Stimulated activated CD4-positive, alpha-beta T cell treated with anti-CD3 and anti-CD28 coated beads, Interleukin-1b, Interleukin-23, amount 100 ng/mL, for 24 hours (primary cell): ENCODE data around the gene CRACR2B.
A peak's percentile ranks its signal among the peaks of the same experiment; 100 is the strongest.

Experiments
- DNase-seq, 4 experiments: peaks; one replicate each; pipeline ENCODE4 v3.0.0-alpha.2; 2020; ENCODE audit warnings: low read depth in 4 of 4, low spot score in 1 of 4

CRACR2B gene

DNA sequence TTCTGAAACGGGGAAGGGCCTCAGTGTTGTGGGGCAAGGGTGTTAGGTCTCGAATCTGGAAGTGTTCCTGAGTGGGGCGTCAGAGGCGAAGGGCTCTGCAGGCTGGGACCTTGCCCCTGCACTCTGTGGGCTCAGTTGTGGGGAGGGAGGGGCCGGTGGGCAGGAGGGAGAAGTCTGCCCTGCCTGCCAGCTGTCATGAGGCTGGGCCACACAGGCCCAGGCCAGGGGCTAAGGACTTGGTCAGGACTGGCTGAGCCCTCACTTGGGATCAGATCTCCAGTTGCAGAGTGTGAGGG, at the start of gene CRACR2B:
TSS of gene CRACR2B (plus strand) at position 23 of the 296 bp plus-strand sequence. CDS start 689 bp downstream, outside the sequence.
- no peak for DNase-seq

DNA sequence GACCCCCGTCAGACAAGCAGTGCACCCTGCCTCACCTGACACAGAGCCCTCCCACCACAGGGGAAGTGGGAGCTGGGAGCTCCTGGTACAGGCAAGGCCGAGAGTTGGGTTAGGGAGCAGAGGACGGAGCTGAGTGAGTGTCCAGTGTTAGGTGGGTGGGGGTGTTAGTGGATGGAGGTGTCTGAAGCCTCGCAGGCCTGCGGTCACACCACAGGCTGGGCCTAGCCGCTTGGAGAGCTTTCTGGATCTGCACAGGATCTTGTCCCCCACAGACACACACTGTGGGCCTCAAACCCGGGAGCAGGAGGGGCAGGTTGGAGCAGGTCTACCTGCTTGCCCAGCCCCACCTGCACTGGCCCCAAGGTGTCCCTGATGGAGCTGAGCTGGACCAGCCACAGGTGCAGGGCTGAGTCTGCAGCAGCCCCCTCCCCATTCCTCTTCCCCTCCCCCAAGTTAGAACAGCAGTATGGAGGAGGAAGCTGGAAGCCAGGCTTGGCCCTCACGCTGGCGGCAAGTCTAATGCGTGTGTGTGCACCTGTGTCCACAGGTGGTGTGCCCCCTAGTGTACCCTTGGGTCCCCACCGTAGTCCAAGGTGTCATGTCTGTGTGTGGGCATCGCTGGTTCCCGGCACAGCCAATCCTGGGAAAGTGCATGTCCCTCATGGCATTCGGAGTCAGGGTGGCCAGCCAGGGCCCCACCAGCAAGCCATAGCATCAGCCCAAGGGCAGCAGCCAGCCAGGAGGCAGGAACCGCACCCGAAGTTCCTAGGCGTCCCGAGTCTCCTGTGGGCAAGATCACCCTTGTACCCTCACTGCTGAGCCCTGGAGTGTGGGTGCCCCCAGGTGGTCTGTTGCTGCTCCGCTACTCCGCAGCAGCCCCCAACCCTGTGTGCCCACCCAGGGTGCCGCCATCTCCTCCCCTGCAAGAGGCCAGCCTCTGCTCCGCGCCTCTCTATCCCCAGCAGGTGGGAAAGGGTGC, 48.5 kb upstream of the CRACR2B start:
- DNase-seq, result no peak

DNA sequence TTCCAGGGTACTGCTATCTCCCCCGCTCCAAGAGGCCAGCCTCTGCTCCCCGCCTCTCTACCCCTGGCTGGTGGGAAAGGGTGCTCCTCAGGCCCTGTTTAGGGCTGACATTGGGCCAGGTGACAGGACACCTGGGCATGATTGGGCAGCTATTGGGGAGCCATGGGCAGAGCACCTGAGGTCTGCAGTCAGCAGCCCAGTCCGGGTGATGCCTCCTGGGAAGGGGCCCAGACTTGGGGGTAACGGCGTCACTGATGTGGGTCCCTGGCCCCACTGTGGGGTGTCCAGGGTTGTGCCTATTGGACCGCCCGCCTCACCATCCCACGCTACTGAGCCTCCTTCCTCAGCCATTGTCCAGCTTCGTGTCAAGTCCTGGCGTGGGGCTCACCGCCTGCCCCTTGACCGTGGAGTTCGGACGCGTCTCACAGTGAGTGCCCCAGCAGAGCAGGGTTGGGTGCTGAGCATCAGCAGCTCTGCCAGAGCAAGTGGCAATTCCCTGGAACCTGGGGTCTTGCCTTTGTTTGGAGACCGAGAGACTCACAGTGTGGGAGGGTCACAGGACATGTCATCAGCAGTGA, 47.7 kb upstream of the CRACR2B start:
- no peak for DNase-seq

DNA sequence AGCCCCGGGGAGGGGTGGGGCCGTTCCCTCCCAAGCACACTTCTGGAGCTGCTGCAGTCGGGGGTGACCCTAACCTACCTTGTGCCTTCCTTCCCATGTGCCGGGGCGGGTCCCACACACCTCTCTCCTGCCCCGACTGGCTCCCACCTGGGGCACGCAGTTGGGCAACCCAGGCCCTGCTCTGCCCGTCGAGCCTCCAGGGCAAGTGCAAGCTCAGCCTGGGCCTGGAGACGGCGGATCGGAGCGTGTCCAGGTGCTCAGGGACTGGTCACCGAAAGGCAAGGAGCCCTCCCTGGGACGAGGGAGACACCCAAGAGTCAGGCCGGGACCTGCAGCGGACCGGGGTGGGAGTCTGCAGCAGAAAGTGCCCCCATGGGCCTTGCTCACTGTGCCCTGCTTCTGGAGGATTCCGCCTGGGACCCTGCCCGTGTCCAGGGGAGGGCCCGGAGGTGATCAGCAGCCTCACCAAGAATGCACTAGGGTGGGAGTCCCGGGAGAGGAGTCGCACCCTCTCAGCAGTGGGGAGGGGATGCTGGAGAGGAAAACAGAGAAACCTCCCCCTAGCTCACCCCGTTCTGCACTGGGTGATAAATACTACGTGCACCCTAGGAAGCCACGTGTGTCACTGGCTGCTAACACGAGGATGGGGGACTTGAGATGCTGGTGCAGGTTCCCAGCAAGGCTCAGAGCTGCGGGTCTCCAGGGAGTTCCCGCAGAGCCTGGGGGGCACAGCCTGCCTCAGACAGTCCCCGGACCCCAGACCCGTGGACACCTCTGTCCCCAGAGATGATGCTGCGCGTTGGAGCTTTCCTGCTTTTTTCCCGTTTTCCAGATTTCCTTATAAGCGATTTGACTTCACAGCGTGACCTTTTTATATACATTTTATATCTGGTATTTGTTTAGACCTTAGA, 45.2 kb upstream of the CRACR2B start:
- no peak for DNase-seq

DNA sequence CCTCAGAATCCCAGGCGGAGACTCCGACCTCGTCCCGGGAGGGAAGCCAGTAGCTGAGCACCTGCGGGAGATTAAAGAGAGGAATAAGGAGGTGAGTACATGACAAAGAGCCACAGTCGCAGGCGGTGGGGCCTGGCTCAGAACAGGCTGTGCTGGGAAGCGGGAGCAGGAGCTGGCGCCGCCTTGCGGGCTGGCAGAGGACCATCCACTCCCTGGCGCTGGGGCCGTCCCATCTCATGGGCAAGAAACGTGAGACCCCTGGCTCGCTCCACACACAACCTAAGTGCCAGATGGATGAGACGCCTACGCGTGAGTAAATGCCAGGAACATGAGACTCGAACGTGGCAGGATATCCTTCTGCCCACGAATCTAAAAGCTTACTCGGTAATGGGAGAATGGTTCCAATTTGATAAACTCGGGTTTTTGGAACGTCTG, 44.1 kb upstream of the CRACR2B start:
- no peak for DNase-seq

DNA sequence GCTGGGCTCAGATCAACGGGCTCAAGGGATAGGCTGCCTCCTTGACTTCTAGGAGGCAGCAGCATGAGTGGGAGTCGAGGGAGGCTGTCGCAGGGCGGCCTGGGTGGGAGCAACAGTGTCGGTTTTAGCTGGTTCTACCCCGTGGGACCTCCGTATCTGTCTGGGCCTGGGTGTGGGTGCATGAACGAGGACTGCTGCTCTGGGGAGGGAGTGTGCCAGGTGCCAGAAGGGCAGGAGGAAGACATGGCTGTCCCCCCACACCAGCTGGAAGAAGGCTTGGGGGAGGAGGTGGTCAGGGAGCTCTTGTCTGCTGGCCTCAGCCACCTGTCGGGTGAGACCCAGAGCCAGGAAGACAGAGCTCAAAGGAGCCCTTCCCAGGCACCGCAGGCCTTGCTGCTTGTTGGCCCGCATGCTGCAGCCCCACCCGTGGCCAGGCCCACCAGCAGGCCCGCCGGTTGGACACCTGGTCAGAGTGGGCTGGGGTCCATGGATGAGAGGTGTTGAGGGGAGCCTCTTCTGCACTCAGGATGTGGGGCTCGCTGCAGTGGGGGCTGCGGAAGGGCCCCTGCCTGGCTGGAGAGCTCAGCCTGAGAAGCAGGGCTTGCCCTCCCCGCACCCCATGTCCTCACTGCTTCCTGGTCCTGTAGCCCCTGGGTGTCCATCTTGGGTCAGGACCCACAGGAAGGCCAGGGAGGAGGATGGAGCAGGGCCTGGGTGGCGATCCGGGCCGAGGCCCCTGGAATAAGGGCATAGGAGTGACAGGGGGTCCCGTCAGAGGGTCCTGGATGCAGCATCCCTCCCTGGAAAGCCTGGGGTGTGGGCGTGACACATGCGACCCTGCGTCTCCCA, 41.3 kb upstream of the CRACR2B start:
- no peak for DNase-seq

DNA sequence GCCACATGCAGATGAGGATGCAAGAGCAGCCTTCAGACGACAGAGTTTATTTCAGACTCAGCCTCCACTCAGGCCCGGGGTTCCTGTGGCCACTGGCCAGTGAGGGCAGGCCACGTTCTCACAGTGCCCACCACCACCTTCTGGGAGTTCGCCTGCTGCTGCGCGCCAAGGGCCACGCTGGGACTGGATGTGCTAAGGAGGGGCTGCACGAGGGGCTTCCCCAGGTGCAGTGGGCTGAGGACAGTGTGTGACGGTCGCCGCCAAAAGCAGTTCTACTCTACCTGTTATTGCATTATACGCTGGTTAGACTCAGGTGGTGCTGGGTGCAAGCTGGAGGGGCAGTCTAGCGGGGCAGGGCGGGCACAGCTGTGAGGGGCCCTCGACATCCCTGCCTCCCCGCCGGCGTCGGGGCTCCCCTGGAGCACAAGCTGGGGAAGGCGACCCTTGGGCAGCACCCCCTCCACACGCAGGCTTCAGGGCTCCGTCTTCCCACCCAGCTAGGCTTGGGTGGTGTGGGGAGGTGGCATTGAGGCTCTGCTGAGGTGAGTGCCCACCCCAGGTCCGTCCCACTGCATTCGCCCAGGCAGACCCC, 40.5 kb upstream of the CRACR2B start:
- DNase-seq, result no peak

DNA sequence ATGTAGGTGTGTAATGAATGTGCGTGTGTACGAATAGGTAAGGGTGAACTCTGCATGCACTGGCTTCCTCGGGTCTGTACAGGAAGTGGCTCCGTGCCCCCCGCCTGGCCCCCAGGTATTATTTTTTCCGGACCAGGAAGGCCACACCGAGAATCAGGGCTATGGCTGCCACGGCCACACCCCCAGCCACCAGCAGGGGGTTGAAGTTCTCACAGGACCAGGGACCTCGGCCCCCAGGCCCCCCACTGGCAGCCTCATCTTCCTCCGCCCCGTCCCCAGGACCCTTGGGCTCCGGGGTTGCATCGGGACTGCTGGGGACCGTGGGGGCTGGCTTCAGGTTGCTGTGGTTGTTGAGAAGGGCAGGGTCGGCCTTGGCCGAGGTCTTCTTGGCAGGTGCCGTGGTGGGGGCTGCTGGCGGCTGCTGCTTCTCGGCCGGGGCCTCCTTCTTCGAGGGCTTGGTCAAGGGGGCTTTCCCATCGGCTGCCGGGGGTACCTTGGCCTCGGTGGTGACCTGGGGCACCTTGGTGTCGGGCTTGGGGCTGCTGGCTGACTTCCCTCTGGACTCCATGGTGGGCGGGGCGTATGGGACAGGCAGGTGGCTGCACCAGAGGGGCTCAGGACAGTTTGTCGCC, 39.6 kb upstream of the CRACR2B start:
- no peak for DNase-seq

DNA sequence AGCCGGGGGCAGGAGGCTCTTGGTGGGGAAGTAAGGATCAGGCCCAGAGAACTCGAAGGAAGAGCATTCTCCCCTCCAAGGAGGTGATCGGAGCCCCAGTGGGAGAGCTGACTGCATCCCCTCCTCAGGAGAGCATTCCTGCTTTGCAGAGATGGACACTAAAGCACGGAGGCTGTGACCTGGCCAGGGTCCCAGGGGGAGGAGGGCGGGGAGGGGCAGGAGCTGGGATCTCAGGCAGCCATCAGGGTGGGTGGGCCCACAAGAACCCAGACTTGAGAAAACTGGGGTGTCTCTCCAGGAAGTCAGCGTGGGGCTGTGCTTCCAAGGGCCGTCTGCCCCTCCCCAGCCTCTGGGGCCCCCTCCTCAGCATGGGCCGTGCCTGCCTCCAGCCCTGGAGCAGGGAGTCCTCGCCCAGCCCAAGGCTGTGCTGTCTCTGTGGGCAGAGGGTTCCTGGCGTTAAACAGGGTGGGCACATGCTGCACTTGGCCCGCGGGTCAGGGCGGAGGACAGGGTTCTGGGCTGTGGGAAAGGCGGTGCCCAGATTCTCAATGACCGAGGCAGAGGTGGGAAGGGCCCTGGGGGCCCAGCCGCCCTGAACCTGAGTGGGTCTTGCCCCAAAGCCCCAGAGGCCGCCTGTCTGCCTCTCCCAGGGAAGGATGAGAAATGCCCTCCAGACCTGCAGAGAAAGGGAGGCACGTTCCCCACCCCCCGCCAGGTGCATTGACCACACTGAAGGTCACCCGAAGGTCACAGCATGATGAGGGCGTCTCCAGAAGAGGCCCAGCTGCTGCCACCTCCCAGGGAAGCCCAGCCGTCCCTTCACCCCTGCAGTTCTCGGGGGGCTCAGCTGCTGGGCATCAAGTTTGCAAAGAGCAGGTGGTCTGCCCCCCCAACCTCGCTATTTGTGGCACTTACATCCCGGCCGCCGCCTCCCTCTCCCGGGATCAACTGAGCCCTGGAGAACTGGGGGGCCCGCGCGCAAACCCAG, 38.5 kb upstream of the CRACR2B start:
- no peak for DNase-seq

DNA sequence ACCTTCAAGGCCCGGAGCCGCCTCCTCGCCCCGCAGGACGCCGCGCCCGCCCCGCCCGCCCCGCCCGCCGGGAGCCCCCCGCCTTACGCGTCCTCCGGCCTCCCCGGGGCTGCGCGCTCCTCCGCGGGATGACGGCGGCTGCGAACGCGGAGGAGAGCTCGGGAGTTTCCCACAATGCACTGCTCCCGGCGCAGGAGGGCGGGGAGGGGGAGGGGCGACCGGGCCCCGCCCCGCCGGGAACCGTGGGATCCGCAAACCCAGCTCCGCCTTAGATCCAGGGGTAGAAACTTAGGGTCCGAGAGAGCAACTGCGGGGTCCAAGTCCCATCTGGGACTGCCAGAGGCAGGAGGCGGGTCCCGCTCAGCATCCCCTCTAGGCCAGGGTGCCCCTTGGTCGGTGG, 37.8 kb upstream of the CRACR2B start, which contains the start of gene CEND1:
TSS of gene CEND1 (minus strand) at position 148 of the 400 bp plus-strand sequence. CDS start 1,514 bp downstream, outside the sequence.
- peak in 1 of 4 experiments; percentile 55 for DNase-seq

DNA sequence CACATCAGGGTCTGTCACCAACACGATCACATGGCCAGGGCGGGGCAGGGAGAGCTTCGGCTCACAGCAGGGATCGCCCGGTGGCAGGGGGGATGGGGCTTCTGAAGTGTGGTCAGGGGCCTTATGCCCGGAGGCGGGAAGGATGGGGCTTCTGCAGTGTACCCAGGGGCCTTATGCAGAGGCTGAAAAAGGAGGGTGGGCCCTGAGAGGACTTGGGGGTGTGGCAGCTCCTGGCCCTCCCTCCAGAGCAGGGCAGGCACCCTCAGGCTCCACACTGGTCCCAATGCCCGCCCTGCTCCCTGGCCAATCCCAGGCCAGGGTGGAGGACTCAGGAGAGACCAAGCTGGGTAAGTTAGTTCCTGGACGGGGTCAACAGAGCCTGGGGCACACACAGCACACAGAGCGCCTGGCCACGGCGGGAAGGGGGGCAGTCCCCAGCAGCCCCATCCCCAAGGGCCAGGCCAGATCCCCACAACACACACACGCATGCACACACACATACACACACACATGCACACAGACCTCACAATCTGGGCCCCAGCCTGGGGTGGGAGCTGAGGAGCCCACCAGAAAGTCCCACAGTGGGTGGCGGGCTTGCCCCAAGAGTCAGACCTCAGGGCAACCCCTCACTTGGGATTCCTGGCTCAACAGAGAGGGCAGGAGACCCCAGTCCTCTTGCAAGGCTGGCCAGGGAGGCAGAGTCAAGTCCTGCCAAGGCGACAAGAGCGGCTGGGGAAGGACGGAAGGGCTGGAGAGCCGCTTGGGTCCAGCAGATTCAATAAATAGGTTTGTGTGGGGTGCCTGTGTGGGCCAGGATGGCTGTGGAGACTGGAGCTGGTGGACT, 36.8 kb upstream of the CRACR2B start:
- DNase-seq, result no peak

DNA sequence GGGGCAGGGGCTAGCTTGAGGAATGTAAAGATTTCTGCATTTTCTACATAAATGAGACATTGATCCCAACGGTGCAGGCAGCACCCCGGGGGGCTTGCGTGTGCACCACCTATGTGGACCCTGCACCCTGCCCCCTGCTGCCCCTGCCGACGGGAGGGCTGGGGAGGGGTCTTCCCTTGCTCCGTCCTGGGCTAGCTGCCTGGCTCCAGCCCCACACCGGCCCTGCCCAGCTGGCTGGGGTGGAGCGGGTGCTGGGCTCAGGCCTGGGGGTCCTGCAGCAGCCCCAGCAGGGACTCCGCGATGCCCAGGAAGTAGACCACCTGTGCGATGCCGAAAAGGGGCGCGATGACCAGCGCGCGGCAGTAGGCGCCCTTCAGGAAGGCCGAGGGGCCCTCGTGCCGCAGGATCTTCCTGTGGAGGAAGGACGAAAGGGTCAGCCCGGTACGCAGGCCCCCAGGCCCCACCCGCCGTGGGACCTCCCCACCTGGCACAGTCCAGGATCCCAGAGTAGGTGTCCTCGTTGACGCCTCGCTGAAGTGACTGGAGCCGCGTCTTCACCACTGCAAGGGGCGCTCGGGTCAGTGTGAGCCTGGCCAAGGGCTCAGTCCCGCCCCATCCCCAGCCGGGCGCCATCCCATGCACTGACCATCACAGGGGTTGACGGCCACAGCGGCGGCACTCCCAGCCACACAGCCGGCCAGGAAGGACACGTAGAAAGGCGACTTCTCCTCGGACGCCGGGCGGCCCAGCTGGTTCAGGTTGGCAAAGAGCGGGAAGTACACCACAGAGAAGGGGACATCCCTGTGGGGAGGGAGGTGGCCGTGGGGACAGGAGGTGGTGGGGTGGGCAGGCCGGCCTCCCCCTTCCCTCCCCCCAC, 35.8 kb upstream of the CRACR2B start:
- no peak for DNase-seq

DNA sequence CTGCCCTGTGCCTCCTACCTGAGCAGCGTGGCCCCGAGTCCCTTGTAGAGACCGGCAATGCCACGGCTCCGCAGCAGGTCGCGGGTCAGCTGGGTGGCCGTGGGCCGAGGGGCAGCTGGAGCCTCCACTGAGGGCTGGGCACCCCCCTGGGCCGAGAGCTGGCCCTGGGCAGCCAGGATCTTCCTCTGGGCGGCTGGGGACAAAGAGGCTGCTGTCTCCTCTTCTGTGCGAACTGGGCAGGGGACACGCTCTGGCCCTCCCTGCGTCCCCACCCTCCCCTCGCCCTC, 35.2 kb upstream of the CRACR2B start:
- no peak for DNase-seq

DNA sequence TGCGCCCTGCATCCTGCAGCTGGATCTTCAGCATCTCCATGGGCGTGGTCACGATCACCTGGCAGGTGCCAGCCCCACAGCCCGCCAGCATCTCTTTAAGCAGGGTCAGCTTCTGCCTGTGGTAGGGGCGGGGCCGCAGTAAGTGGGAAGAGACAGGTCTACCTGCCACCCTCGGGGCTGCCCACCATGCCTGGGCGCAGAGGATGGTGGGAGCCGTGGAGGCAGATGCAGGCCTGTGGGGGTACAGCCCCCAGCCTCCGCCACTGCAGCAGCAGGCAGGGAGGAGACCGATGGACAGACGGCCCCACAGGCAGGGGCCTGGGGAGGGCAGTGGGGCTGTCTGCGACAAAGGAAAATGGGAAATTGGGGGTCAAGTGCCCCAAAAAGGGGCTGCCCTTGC, 34.8 kb upstream of the CRACR2B start:
- DNase-seq, result no peak

DNA sequence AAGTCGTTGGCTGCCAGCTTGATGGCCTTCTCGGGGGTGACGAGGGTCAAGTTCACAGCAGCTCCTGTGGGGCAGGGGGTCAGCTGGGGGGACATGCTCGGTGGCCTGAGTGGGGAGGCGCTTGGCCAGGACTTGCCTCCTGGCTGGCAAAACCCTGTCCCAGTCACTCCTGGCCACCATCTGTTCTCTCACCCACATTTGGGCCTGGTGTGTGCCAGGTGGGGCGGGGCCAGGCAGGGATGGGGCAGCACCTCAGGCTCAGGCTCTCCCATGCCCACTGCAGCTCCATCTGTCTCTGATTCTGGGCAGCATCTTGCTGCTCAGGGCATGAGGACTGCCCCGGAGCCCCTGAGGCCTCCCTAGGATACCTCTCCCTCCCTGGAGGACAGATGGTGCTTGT, 34.2 kb upstream of the CRACR2B start:
- DNase-seq, result no peak

DNA sequence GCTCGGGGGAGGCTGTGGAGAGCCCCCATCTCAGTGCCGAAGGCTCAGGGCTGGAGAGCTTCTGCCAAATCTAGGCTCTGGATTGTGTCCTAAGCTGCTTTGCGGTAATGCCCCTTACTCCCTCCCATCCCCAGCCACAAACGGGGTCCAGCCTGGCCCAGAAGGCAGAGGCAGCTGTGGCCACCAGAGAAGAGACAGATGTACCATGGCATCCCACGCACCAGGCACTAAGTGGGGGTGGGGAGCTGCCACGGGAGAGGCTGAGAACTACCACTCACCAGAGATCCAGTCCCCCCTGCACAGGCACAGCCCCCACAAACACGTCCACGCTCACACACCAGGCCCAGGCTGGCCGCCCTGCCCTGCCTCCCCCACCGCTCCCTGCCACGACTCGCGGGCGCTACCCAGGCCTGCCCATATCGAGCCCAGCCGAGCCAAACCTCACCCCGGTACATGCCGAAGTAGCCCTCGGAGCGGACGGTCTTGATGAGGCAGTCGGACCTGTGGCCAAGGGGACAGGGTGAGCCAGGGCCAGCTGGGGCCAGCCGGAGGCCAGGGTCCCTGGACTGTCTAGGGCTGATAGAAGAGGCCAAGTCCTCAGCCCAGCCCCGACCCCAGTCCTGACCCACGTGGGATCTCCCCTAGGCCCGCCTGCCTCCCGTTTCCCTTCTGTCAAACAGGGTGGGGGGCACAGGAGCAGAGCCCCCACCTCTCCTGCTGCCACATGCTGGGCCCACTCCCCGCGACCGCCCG, 33.5 kb upstream of the CRACR2B start:
- DNase-seq, result no peak
